Stimulated activated CD8-positive, alpha-beta memory T cell treated with anti-CD3 and anti-CD28 coated beads, Interleukin-12 subunit alpha, Interleukin-12 subunit beta, amount 100 ng/mL, for 24 hours (primary cell): ENCODE data around the gene LLPH.

Experiments used
- DNase-seq: peaks from one replicate; pipeline ENCODE4 v3.0.0-alpha.2; 2020; ENCODE audit errors: extremely low read depth

LLPH gene

GRCh38 chr12:66142826-66143225 is 12.3 kb upstream of the LLPH start:
- DNase-seq, result no peak

- no peak for DNase-seq
These were observed 10.7 kb upstream of the LLPH start for GRCh38 chr12:66141299-66141698.

DNA sequence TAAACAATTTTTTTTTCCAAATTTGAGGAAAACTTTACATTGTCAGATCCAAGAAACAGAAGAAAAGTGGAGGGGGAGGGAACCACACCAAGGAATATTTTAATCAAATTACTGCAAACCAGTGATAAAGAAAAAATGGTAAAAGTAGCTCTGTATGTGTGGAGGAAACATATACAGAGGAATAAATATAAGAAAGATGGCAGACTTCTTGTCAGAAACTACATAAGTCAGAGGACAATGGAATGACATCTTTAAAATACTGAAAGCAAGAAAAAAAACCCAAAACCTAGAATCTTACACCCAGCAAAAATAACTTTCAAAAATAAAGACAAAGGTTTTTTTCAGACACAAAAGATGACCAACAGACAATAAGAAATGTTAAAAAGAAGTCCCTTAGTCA is 10.2 kb upstream of the LLPH start:
- DNase-seq, result no peak

DNA sequence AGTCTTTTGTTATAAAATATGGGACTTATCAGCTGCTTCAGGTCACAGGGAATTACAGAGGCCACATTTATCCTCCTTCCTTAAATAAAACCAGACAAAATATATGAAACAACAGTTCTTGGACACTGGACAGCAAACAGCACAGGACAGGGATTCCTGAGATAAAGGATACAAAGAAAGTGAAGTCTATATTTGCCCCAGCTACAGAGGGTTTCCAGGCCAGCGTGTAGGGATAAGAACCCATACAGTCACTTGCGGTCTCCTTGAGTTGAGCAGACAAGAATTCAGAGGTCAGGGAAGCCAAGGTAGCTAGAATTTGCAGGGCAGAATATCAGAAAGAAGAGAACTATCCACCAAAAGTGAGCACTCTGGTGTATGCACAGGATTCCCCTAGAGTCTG is 8.8 kb upstream of the LLPH start:
- no peak for DNase-seq

- DNase-seq, result no peak
These were observed 7.4 kb upstream of the LLPH start for GRCh38 chr12:66137937-66138336.

GRCh38 chr12:66132408-66132807 is 1.9 kb upstream of the LLPH start:
- no peak for DNase-seq

GRCh38 chr12:66131067-66131688 is 628 bp upstream of the LLPH start:
- no peak for DNase-seq

- no peak for DNase-seq
These were observed 650 bp downstream of the LLPH start for GRCh38 chr12:66129934-66130266.

- DNase-seq, result no peak
These were observed 2.9 kb downstream of the LLPH start for GRCh38 chr12:66127650-66128049.

- DNase-seq, result no peak
These were observed 10.1 kb downstream of the LLPH start for GRCh38 chr12:66120477-66120876.

- DNase-seq, result no peak
These were observed 10.7 kb downstream of the LLPH start for GRCh38 chr12:66119870-66120241.

GRCh38 chr12:66119229-66119869 is 11.2 kb downstream of the LLPH start:
- no peak for DNase-seq

DNA sequence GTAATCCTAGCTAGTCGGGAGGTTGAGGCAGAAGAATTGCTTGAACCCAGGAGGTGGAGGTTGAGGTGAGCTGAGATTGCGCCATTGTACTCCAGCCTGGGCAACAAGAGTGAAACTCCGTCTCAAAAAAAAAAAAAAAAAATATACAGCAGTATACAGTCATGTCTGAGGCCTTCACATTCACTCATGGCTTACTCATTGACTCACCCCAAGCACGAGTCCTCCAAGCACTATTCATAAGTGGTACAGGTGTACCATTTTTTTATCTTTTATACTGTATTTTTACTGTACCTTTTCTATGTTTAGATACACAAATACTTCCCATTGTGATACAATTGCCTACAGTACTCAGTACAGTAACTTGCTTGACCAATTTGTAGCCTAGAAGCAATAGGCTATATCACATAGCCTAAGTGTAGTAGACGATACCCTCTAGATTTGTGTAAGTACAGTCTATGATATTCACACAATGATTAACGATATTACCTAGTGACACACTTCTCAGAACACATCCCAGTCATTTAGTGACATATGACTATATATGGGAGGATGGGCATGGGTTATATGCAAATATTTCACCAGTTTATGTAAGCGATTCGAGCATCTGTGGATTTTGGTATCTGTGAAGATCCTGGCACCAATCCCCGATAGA is 12.2 kb downstream of the LLPH start:
- DNase-seq, result no peak

- no peak for DNase-seq
These were observed 13.3 kb downstream of the LLPH start for GRCh38 chr12:66117242-66117641.

DNA sequence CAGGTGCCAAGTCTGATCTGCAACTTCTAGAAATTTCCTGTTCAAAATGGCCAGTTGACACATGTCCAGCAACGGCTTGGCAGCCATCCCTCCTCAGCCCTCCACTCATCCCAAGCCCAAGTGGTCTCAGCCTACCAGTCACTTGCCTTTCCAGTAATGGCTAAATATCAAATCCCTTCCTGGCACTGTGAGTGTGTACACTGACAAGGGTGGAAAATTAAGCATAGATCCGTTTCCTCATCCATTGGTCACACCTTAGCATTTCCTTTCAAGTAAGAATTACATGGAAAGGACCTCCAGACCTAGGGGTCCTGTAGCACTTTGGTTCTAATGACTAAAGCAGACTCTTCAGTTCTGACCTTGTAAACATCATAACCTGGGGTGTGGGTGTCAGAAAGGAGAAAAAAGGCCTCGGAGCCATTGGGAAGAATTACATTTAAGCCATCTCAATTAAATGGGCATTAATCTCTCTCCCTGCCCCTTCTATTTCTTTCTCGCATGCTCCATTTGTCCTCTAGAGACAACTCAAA is 15.4 kb downstream of the LLPH start:
- no peak for DNase-seq

DNA sequence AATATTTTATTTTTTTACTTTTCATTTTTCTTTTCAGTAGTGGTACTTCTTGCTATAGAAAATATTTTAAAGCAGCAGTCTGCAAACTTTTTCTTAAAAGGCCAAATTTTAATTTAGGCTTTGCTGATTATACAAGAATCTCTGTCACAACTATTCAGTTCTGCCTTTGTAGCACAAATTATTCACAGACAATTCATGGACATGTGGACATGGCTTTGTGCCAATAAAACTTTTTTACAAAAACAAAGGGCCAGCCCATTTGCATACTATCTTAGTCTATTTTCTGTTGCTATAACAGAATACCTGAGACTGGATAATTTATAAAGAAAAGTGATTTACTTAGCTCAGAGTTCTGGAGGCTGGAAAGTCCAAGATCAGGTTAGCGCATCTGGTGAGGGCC is 17.1 kb downstream of the LLPH start:
- no peak for DNase-seq

- no peak for DNase-seq
These were observed 18.9 kb downstream of the LLPH start for GRCh38 chr12:66111605-66112004.

DNA sequence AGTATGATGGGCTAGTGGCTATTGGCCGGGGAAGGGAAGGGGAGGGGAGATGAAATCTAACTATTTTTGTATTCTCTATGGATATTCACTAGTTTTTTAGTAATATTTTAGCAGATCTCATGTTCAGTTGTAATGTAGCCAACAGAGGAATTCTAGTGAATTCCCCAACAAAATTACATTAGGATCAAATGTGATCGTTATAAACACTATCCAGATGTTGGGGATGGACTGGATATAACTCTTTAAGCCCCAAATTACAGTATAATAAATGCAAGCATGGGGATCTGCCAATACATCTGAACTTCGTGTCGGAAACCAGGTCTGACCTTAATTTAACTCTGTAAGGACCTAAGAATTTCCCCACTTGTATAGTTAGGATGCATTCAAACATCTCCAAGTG is 21.5 kb downstream of the LLPH start:
- DNase-seq, result no peak

DNA sequence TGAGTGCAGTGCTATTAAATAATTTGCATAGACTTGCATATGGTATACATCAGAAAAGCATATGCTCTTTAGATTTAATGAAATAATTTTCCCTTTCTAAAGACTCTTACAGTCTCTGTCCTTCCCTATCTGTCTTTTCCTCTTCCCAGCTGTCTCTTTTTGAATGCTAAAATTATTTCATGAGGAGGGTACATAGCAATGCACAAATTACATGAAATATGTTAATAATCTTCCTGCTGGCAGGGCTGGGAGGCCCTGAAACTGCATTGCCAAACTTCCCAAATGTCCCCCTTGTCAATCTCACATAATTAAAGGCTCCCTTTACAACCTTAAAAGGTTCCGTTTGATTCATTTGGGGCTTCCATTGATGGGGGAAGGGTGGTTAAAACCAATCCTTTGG is 22.2 kb downstream of the LLPH start:
- DNase-seq, result no peak

GRCh38 chr12:66107451-66107915 is 23.1 kb downstream of the LLPH start:
- DNase-seq, result no peak

DNA sequence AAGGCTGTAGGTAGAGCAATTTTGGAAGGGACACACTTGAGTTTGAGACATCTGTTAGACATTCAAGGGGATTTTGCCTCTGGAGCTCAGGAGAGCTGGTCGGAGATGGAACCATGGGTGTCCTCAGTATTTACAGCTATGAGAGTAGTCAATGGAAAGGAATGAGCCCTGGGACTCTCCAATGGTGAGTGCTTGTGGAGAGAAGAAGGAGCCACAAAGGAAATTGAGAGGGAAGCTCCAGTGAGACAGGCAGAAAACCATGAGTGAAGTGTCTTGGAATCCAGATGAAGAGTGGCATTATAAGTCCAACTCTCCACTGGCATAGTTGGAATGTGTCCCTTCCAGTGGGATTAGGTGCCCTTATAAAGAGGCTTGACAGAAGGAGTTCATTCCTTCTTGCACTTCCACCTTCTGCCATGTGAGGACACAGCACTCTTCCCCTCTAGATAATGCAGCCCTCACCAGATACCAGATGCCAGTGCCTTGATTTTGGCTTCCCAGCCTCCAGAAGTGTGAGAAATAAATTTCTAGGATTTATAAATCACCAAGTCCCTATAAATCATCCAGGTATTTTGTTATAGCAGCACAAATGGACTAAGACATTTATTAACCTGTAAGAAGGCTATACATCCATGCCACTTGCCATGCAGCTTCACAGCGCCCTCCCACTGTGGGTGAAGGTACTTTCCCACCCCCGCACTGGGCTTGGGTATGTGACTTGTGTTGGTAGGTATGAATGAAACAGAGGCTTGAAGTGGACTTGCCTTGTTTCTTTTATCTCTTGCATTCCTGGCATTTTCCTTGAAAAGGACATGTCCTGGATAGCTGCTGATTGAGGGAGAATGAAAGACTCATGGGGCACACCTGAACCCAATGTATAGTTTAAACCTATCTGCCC is 27.3 kb downstream of the LLPH start:
- DNase-seq, result no peak

DNA sequence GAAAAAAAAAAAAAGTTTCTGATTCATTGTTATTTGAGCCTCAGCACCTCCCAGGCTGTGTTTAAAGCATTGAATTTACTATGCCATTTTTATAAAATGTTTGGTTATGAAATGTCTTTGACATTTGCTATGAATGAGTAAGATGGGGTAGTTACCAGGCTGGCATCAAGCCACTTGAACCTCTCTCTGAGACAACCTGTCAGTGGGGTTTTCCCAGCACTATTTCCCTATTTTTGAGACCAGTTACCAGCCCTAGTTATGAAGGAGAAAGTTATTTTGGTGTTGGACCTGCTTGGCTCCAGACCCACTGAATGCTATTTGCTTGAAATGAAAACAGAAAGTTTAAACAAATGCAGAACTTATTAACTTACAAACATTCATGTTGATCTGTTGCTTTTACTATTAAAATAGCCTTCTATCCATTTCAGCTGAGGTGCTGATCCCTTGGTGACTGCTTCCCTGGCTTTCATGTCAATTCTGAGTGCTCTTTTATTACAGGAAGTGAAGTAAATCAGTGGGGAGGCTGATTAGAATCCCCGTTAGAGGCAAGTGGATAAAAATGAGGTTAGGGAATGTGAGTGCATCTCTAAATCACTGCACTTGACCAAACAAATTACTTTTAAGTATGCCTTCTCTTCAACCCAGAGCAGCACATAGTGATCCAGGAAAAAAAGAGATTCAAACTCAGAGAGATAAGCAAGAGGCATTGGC is 37.8 kb downstream of the LLPH start:
- DNase-seq, result no peak
